ENCODE data around the gene COA1.

The COA1 gene

GRCh38 chr7:43660141-43660540 lies 69.2 kb downstream of the COA1 start:
- no peak overlapping the region for H3K27ac ChIP-seq
- H3K4me3 ChIP-seq (ENCODE audit: low read depth, low read length) = no peak overlapping the region
- H3K27me3 ChIP-seq (ENCODE audit: insufficient read depth, low read depth, severe bottlenecking) = no peaks in the 10 kb centered on the region
- H3K9me3 ChIP-seq (ENCODE audit: severe bottlenecking) = no peaks in the 10 kb centered on the region
- TF ChIP-seq CTCF (IDR thresholded peaks at IDR 0.05; ENCODE audit: low read depth, low read length) = no peak
- H3K36me3 ChIP-seq = peaks cover 9% of the 10 kb centered on the region
- DNase-seq = no peak

- no peak for TF ChIP-seq CTCF (IDR thresholded peaks at IDR 0.05; ENCODE audit: low read depth, low read length)
- no peak overlapping the region for H3K4me3 ChIP-seq (ENCODE audit: low read depth, low read length)
- no peaks in the 10 kb centered on the region for H3K9me3 ChIP-seq (ENCODE audit: severe bottlenecking)
- no peaks in the 10 kb centered on the region for H3K27me3 ChIP-seq (ENCODE audit: insufficient read depth, low read depth, severe bottlenecking)
- DNase-seq = no peak
- H3K27ac ChIP-seq = no peak overlapping the region
- peaks cover 8% of the 10 kb centered on the region for H3K36me3 ChIP-seq
Measured at GRCh38 chr7:43659549-43659896, 69.8 kb downstream of the COA1 start.

GRCh38 chr7:43658718-43659548 lies 70.4 kb downstream of the COA1 start:
- peaks cover 12% of the 10 kb centered on the region for H3K36me3 ChIP-seq
- H3K27me3 ChIP-seq (ENCODE audit: insufficient read depth, low read depth, severe bottlenecking) = no peaks in the 10 kb centered on the region
- DNase-seq = no peak
- no peak for TF ChIP-seq CTCF (IDR thresholded peaks at IDR 0.05; ENCODE audit: low read depth, low read length)
- H3K27ac ChIP-seq = no peak overlapping the region
- H3K9me3 ChIP-seq (ENCODE audit: severe bottlenecking) = no peaks in the 10 kb centered on the region
- no peak overlapping the region for H3K4me3 ChIP-seq (ENCODE audit: low read depth, low read length)

GRCh38 chr7:43656997-43657396 lies 72.3 kb downstream of the COA1 start:
- no peaks in the 10 kb centered on the region for H3K9me3 ChIP-seq (ENCODE audit: severe bottlenecking)
- no peaks in the 10 kb centered on the region for H3K27me3 ChIP-seq (ENCODE audit: insufficient read depth, low read depth, severe bottlenecking)
- peaks cover 10% of the 10 kb centered on the region for H3K36me3 ChIP-seq
- H3K27ac ChIP-seq = no peak overlapping the region
- DNase-seq = no peak
- H3K4me3 ChIP-seq (ENCODE audit: low read depth, low read length) = no peak overlapping the region
- no peak for TF ChIP-seq CTCF (IDR thresholded peaks at IDR 0.05; ENCODE audit: low read depth, low read length)

GRCh38 chr7:43655584-43655983 lies 73.7 kb downstream of the COA1 start:
- H3K36me3 ChIP-seq = peaks cover 10% of the 10 kb centered on the region
- no peak for TF ChIP-seq CTCF (IDR thresholded peaks at IDR 0.05; ENCODE audit: low read depth, low read length)
- no peak overlapping the region for H3K27ac ChIP-seq
- no peaks in the 10 kb centered on the region for H3K27me3 ChIP-seq (ENCODE audit: insufficient read depth, low read depth, severe bottlenecking)
- DNase-seq = no peak
- H3K4me3 ChIP-seq (ENCODE audit: low read depth, low read length) = no peak overlapping the region
- H3K9me3 ChIP-seq (ENCODE audit: severe bottlenecking) = no peaks in the 10 kb centered on the region
